Measurements from ENCODE around the gene RAP1B. TPM values are rescaled to one million over a fixed set of nuclear protein-coding genes. Genes with fewer than 3 reads are reported as not detected.

Gene RAP1B
- total and polyA plus RNA-seq, 2 donors (not counting 3 experiments of a cell fraction or from before 2014, with no cell fraction given) = 147 to 174 TPM

DNA sequence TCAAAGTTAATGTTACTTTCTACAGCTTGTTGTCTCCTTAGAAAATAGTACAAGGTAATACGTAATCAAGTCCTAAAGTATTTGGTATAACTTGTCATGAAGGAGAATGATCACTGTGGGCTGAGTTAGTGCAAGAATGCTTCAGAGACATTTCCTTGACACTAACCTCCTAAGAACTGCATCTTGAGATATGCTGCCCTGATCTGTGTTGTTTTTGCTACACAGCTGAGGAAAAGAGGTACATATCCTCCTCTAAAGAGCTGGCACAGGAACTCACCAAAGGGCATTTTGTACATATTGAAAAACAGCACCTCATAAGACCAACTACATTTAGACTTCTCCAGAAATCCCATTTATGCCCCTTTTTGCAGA lies 28.7 kb downstream of the RAP1B start:
- DNase-seq (ENCODE audit: low read depth, low spot score) = no peak
- H3K27me3 ChIP-seq (ENCODE audit: control insufficient read depth in 2 of 2, insufficient read depth in 2 of 2, low read length in 2 of 2) = no peaks in the 10 kb centered on the region
- H3K9me1 ChIP-seq (replicated peaks; ENCODE audit: control insufficient read depth, extremely low read depth, insufficient read depth, low read length) = no peaks in the 10 kb centered on the region
- no peaks in the 10 kb centered on the region for H3K9me3 ChIP-seq (replicated peaks; ENCODE audit: control insufficient read depth, insufficient read depth, low read length)
- intact Hi-C loops (cut with micrococcal nuclease) (no loop called here), dilution Hi-C loops (cut with MboI; ENCODE audit: extremely low pct_ligation_motif_present, low sequenced_read_pairs) (no loop called here)
- ChIA-PET POLR2A (no interaction called here), CTCF (interaction anchor here (1.0 kb wide), 2 partner anchors 11 to 17 kb away, joined by 3 read pairs; no protein-coding TSS in a partner anchor)
- no peak overlapping the region for H3K4me3 ChIP-seq (replicated peaks in 1 of 3; ENCODE audit: insufficient read depth in 1 of 3, low read depth in 1 of 3, low read length in 3 of 3)
- H4K20me1 ChIP-seq (replicated peaks; ENCODE audit: control insufficient read depth, extremely low read depth, insufficient read depth, low read length) = peaks cover 7% of the 10 kb centered on the region
- no peaks in the 10 kb centered on the region for H3K36me3 ChIP-seq (ENCODE audit: control insufficient read depth in 2 of 2, extremely low read depth in 1 of 2, insufficient read depth in 2 of 2, low read length in 2 of 2)
- peaks cover 98% of the 10 kb centered on the region for H3K79me2 ChIP-seq (ENCODE audit: control insufficient read depth, insufficient read depth, low read length)
- no peak for FAIRE-seq
- no TSS peak for BruUV-seq (replicated peaks)
- H3K9ac ChIP-seq (replicated peaks; ENCODE audit: extremely low read depth, insufficient read depth, low read length) = no peak overlapping the region
- TF ChIP-seq MYC (IDR thresholded peaks at IDR 0.05; ENCODE audit: low read depth, low read length) (no peak), POLR2A (IDR thresholded peaks at IDR 0.05; ENCODE audit: low read depth, low read length) (no peak), POLR2AphosphoS5 (IDR thresholded peaks at IDR 0.05; ENCODE audit: insufficient read depth, low read depth, low read length) (no peak), JUN (IDR thresholded peaks at IDR 0.05; ENCODE audit: borderline replicate concordance, insufficient read depth, insufficient read length, low read depth) (no peak), FOS (IDR thresholded peaks at IDR 0.05; ENCODE audit: borderline replicate concordance, insufficient read depth, low read length) (no peak), EZH2 (IDR thresholded peaks at IDR 0.05; ENCODE audit: borderline replicate concordance, low read depth, low read length, severe bottlenecking) (no peak)
- TF ChIP-seq, protein P1, sequence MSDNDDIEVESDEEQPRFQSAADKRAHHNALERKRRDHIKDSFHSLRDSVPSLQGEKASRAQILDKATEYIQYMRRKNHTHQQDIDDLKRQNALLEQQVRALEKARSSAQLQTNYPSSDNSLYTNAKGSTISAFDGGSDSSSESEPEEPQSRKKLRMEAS (IDR thresholded peaks at IDR 0.05; ENCODE audit: insufficient read depth, insufficient read length) = no peak
- TF ChIP-seq, protein P2, sequence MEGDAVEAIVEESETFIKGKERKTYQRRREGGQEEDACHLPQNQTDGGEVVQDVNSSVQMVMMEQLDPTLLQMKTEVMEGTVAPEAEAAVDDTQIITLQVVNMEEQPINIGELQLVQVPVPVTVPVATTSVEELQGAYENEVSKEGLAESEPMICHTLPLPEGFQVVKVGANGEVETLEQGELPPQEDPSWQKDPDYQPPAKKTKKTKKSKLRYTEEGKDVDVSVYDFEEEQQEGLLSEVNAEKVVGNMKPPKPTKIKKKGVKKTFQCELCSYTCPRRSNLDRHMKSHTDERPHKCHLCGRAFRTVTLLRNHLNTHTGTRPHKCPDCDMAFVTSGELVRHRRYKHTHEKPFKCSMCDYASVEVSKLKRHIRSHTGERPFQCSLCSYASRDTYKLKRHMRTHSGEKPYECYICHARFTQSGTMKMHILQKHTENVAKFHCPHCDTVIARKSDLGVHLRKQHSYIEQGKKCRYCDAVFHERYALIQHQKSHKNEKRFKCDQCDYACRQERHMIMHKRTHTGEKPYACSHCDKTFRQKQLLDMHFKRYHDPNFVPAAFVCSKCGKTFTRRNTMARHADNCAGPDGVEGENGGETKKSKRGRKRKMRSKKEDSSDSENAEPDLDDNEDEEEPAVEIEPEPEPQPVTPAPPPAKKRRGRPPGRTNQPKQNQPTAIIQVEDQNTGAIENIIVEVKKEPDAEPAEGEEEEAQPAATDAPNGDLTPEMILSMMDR (IDR thresholded peaks at IDR 0.05; ENCODE audit: extremely low read depth in 1 of 2, insufficient read depth in 1 of 2, low read depth in 1 of 2, low read length in 2 of 2) = no peak
- no peak overlapping the region for H3K27ac ChIP-seq (ENCODE audit: insufficient read depth, low read depth, low read length)
- no peak overlapping the region for H2AFZ ChIP-seq (ENCODE audit: low read depth, low read length)
- H3K4me1 ChIP-seq (ENCODE audit: control insufficient read depth, extremely low read depth, insufficient read depth, low read length) = no peaks in the 10 kb centered on the region
- H3K4me2 ChIP-seq (ENCODE audit: insufficient read depth, low read length) = no peak overlapping the region
